Measurements from ENCODE around the gene COL4A1.

The COL4A1 gene

DNA sequence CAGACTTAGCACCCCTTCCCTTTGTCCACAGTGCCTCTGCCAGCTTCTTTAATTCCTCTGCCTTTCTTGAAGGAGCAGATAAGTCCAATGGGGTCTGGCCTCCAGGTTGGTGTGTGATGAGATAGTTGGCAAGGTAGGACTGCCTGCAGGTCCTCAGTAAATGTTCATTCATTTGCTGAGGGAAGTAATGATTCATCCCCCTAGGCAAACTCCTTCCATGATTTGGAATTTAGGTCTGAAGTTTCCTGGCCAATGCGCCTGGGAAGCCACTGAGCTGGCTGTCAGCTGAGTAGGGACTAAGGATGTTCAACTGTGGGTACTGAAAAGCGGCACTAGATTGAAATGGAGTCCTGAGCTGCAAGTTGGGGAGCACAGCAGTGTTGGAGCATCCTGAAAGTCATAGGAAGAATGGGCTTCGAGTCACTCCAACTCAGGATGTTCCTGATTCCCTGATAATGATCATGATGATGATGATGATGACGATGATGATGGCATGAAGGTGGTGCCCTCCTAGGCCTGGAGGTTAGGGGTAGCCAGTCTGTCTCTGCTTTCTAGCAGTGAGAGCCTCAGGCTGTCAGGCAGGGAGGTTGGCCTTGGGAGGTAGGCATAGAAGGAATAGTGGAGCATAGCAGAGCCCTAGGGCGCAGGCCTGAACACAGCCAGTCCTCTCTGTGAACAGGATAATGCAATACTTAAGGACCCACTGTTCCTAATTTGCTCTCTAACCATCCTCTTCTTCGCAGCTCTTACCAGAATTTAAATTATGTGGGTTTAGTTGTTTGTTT is 44.9 kb upstream of the COL4A1 start:
- H3F3A ChIP-seq (ENCODE audit: insufficient read depth, low read length) = no peaks in the 10 kb centered on the region
- no peak for TF ChIP-seq CTCF (IDR thresholded peaks at IDR 0.05; ENCODE audit: low read length)
- TF ChIP-seq EZH2phosphoT487 (IDR thresholded peaks at IDR 0.05; ENCODE audit: low read length) = no peak
- TF ChIP-seq EZH2 (optimal IDR thresholded peaks at IDR 0.05; ENCODE audit: low read depth, low read length) = no peak

GRCh38 chr13:110350509-110350908 is 43.6 kb upstream of the COL4A1 start:
- H3K4me2 ChIP-seq (ENCODE audit: low read depth, low read length) = no peak overlapping the region
- no peak for TF ChIP-seq EZH2 (optimal IDR thresholded peaks at IDR 0.05; ENCODE audit: low read depth, low read length)
- no peak for TF ChIP-seq EZH2phosphoT487 (IDR thresholded peaks at IDR 0.05; ENCODE audit: low read length)
- TF ChIP-seq CTCF (IDR thresholded peaks at IDR 0.05; ENCODE audit: low read length) = no peak
- H3K27me3 ChIP-seq (replicated peaks; ENCODE audit: insufficient read depth, low read length) = no peaks in the 10 kb centered on the region
- no peaks in the 10 kb centered on the region for H3K9me3 ChIP-seq (replicated peaks; ENCODE audit: insufficient read depth, low read length)
- H3K4me3 ChIP-seq (ENCODE audit: low read length) = no peak overlapping the region
- H3K27ac ChIP-seq (ENCODE audit: low read length) = no peak overlapping the region
- no peak for DNase-seq
- H2AFZ ChIP-seq (ENCODE audit: low read length) = no peak overlapping the region
- H3K79me2 ChIP-seq (ENCODE audit: low read length) = no peaks in the 10 kb centered on the region
- no peaks in the 10 kb centered on the region for H3K36me3 ChIP-seq (replicated peaks; ENCODE audit: insufficient read depth, low read length)
- no peak overlapping the region for H3K9ac ChIP-seq (ENCODE audit: low read length)
- H3F3A ChIP-seq (ENCODE audit: insufficient read depth, low read length) = no peaks in the 10 kb centered on the region
- H3K4me1 ChIP-seq (ENCODE audit: low read length) = no peaks in the 10 kb centered on the region
- no peaks in the 10 kb centered on the region for H3K9me2 ChIP-seq (replicated peaks; ENCODE audit: insufficient read depth, low read length)
- no peaks in the 10 kb centered on the region for H4K20me1 ChIP-seq (ENCODE audit: insufficient read depth, low read length)

More for the DNA sequence above, 44.9 kb upstream of the COL4A1 start:
- Histone ChIP-seq H2AFZ (ENCODE audit: low read length) (no peak overlapping the region), H3K79me2 (ENCODE audit: low read length) (no peaks in the 10 kb centered on the region), H3K9me3 (replicated peaks; ENCODE audit: insufficient read depth, low read length) (no peaks in the 10 kb centered on the region), H3K36me3 (replicated peaks; ENCODE audit: insufficient read depth, low read length) (no peaks in the 10 kb centered on the region), H3K9me2 (replicated peaks; ENCODE audit: insufficient read depth, low read length) (no peaks in the 10 kb centered on the region), H3K4me2 (ENCODE audit: low read depth, low read length) (no peak overlapping the region), H3K9ac (ENCODE audit: low read length) (no peak overlapping the region), H3K4me1 (ENCODE audit: low read length) (no peaks in the 10 kb centered on the region), H3K27me3 (replicated peaks; ENCODE audit: insufficient read depth, low read length) (no peaks in the 10 kb centered on the region), H3K4me3 (ENCODE audit: low read length) (no peak overlapping the region), H3K27ac (ENCODE audit: low read length) (no peak overlapping the region), H4K20me1 (ENCODE audit: insufficient read depth, low read length) (no peaks in the 10 kb centered on the region)
- DNase-seq = no peak

DNA sequence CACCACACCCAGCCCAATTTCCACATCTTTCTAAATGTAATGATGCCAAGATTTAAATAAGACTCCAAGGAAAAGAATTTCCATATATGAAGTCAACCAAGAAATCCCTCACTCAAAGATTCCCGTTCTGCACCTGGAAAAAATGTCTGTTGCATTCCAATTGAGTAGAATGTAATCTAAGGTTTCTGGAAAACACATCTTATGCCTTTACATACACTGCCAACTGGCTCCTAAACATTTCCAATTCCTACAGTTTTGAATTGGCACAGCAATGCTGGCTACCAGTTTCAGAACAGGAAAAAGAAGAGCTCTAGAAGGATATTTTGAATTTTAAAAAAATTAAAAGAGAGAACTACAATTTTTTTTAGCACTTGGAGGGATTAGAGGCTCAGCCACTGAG is 43.1 kb upstream of the COL4A1 start:
- H3K27me3 ChIP-seq (replicated peaks; ENCODE audit: insufficient read depth, low read length) = no peaks in the 10 kb centered on the region
- H3K4me1 ChIP-seq (ENCODE audit: low read length) = no peaks in the 10 kb centered on the region
- no peaks in the 10 kb centered on the region for H3K79me2 ChIP-seq (ENCODE audit: low read length)
- H3F3A ChIP-seq (ENCODE audit: insufficient read depth, low read length) = no peaks in the 10 kb centered on the region
- H3K9me2 ChIP-seq (replicated peaks; ENCODE audit: insufficient read depth, low read length) = no peaks in the 10 kb centered on the region
- TF ChIP-seq EZH2phosphoT487 (IDR thresholded peaks at IDR 0.05; ENCODE audit: low read length) (no peak), CTCF (IDR thresholded peaks at IDR 0.05; ENCODE audit: low read length) (no peak), EZH2 (optimal IDR thresholded peaks at IDR 0.05; ENCODE audit: low read depth, low read length) (no peak)
- H4K20me1 ChIP-seq (ENCODE audit: insufficient read depth, low read length) = no peaks in the 10 kb centered on the region
- H3K36me3 ChIP-seq (replicated peaks; ENCODE audit: insufficient read depth, low read length) = no peaks in the 10 kb centered on the region
- no peak overlapping the region for H2AFZ ChIP-seq (ENCODE audit: low read length)
- no peak for DNase-seq
- H3K9me3 ChIP-seq (replicated peaks; ENCODE audit: insufficient read depth, low read length) = no peaks in the 10 kb centered on the region
- H3K9ac ChIP-seq (ENCODE audit: low read length) = no peak overlapping the region
- no peak overlapping the region for H3K4me2 ChIP-seq (ENCODE audit: low read depth, low read length)
- H3K27ac ChIP-seq (ENCODE audit: low read length) = no peak overlapping the region
- no peak overlapping the region for H3K4me3 ChIP-seq (ENCODE audit: low read length)

Data from MM.1S (cell line).